ENCODE measurements around the gene BCOR.

Gene BCOR

DNA sequence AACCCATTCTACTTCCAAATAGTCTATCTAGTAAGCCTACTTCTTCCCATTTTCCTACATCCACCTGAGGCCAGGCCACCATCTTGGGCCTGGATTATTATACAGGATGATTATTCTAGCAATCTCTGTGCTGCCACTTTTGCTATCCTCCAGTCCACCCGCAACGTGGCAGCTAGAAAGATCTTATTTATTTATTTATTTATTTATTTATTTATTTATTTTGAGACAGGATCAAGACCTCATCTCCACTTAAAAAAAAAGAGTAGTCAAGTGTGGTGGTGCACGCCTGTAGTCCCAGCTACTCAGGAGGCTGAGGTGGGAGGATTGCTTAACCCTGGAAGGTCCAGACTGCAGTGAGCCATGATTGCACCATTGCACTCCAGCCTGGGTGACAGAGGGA, 15.2 kb upstream of the BCOR start:
- H3F3A ChIP-seq (ENCODE audit: insufficient read depth): peaks cover 5% of the 10 kb centered on the region; the same call in 1 of the 2 replicates
- no peaks in the 10 kb centered on the region for H3K36me3 ChIP-seq (ENCODE audit: low read length)
- H3K4me3 ChIP-seq (ENCODE audit: insufficient read depth, low read length, poor library complexity, severe bottlenecking): no peak overlapping the region
- H3K4me2 ChIP-seq (ENCODE audit: low read depth, low read length, poor library complexity, severe bottlenecking): no peak overlapping the region
- no peaks in the 10 kb centered on the region for H3K79me2 ChIP-seq (ENCODE audit: insufficient read depth, low read length)
- H3K27ac ChIP-seq (ENCODE audit: low read depth, low read length): no peak overlapping the region
- no peak overlapping the region for H3K9ac ChIP-seq (ENCODE audit: low read length)
- no peaks in the 10 kb centered on the region for H3K9me2 ChIP-seq (replicated peaks; ENCODE audit: insufficient read depth, low read length)
- no peaks in the 10 kb centered on the region for H3K9me3 ChIP-seq (ENCODE audit: insufficient read depth, low read length)
- no peaks in the 10 kb centered on the region for H3K27me3 ChIP-seq (ENCODE audit: low read length)
- H2AFZ ChIP-seq (ENCODE audit: low read depth, low read length, severe bottlenecking): no peak overlapping the region
- TF ChIP-seq EZH2phosphoT487 (conservative IDR thresholded peaks at IDR 0.05; ENCODE audit: low read length): no peak
- TF ChIP-seq, protein P1, sequence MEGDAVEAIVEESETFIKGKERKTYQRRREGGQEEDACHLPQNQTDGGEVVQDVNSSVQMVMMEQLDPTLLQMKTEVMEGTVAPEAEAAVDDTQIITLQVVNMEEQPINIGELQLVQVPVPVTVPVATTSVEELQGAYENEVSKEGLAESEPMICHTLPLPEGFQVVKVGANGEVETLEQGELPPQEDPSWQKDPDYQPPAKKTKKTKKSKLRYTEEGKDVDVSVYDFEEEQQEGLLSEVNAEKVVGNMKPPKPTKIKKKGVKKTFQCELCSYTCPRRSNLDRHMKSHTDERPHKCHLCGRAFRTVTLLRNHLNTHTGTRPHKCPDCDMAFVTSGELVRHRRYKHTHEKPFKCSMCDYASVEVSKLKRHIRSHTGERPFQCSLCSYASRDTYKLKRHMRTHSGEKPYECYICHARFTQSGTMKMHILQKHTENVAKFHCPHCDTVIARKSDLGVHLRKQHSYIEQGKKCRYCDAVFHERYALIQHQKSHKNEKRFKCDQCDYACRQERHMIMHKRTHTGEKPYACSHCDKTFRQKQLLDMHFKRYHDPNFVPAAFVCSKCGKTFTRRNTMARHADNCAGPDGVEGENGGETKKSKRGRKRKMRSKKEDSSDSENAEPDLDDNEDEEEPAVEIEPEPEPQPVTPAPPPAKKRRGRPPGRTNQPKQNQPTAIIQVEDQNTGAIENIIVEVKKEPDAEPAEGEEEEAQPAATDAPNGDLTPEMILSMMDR (IDR thresholded peaks at IDR 0.05; ENCODE audit: insufficient read depth, low read length, poor library complexity, severe bottlenecking): no peak
- no peaks in the 10 kb centered on the region for H4K20me1 ChIP-seq (ENCODE audit: low read depth, low read length)

DNA sequence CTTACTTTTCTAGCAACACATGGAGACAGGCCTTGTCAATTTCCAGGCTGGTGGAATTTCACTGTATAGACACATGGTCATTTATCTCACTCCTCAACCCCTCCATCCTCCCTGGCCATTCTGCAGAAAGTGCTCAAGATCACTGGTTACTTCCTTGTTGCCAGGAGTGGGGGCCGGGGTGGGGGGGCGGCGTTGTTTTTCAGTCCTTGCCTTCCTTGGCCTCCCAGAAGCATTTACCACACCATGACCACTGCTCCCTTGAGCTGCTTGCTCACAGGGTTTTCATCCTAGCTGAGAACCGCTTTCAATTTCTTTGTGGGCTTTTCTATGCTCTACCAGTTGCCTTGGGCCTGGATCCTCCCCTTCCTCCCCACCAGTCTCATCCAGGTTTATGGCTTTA, 14.1 kb upstream of the BCOR start:
- Histone ChIP-seq H3K4me3 (ENCODE audit: insufficient read depth, low read length, poor library complexity, severe bottlenecking) (no peak overlapping the region), H3K4me2 (ENCODE audit: low read depth, low read length, poor library complexity, severe bottlenecking) (no peak overlapping the region), H3K9me3 (ENCODE audit: insufficient read depth, low read length) (no peaks in the 10 kb centered on the region), H3K79me2 (ENCODE audit: insufficient read depth, low read length) (no peaks in the 10 kb centered on the region), H3F3A (ENCODE audit: insufficient read depth) (peaks cover 5% of the 10 kb centered on the region; the same call in 1 of the 2 replicates), H3K9ac (ENCODE audit: low read length) (no peak overlapping the region), H3K9me2 (replicated peaks; ENCODE audit: insufficient read depth, low read length) (no peaks in the 10 kb centered on the region), H3K27me3 (ENCODE audit: low read length) (no peaks in the 10 kb centered on the region), H3K27ac (ENCODE audit: low read depth, low read length) (no peak overlapping the region), H3K36me3 (ENCODE audit: low read length) (no peaks in the 10 kb centered on the region), H2AFZ (ENCODE audit: low read depth, low read length, severe bottlenecking) (no peak overlapping the region), H4K20me1 (ENCODE audit: low read depth, low read length) (no peaks in the 10 kb centered on the region)
- TF ChIP-seq EZH2phosphoT487 (conservative IDR thresholded peaks at IDR 0.05; ENCODE audit: low read length): no peak
- TF ChIP-seq, protein P1 (IDR thresholded peaks at IDR 0.05; ENCODE audit: insufficient read depth, low read length, poor library complexity, severe bottlenecking): no peak

DNA sequence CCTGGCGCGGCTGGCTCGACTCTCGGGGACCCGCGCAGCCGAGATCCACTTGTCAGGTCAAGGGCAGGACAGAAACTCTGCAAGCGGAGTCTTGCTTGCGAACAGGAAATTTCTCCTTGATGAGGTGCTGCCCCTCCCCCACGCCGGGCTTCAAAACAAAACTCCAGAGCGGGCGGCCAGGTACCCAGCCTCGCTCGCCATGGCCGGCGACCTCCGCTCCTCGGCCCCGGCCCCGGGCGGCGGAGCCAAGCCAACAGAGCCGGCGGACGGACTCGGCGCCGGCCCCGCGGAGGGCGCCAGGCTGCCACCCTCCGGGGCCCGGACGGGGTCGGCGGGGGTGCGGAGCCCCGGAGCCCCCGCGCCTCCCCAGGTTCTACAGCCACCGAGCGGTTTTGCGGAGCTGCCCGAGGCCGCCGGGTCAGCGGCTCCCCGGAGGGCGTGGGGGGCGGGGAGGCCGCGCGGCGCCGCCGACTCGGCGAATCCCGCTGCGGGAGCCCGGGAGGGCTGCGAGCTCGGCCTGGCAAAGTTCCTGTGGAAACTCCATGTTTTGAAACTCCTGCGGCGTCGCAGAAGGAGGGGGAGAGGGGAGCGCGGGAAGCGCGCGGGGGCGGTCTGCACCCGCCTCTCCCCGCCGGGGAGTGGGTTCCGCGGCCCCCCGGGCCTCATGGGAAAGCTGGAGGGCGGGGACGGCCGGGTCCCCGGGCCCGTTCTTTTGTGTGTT, 11.7 kb upstream of the BCOR start:
- peak overlapping the region; percentile 32 for H3K9ac ChIP-seq (ENCODE audit: low read length)
- H3K27ac ChIP-seq (ENCODE audit: low read depth, low read length): no peak overlapping the region
- no peaks in the 10 kb centered on the region for H3K9me3 ChIP-seq (ENCODE audit: insufficient read depth, low read length)
- no peaks in the 10 kb centered on the region for H3K79me2 ChIP-seq (ENCODE audit: insufficient read depth, low read length)
- H3K4me3 ChIP-seq (ENCODE audit: insufficient read depth, low read length, poor library complexity, severe bottlenecking): peak overlapping the region; percentile 34
- H3K27me3 ChIP-seq (ENCODE audit: low read length): no peaks in the 10 kb centered on the region
- TF ChIP-seq, protein P1 (IDR thresholded peaks at IDR 0.05; ENCODE audit: insufficient read depth, low read length, poor library complexity, severe bottlenecking): no peak
- no peak for TF ChIP-seq EZH2phosphoT487 (conservative IDR thresholded peaks at IDR 0.05; ENCODE audit: low read length)
- peaks cover 5% of the 10 kb centered on the region; the same call in 1 of the 2 replicates for H3F3A ChIP-seq (ENCODE audit: insufficient read depth)
- no peaks in the 10 kb centered on the region for H4K20me1 ChIP-seq (ENCODE audit: low read depth, low read length)
- no peak overlapping the region for H2AFZ ChIP-seq (ENCODE audit: low read depth, low read length, severe bottlenecking)
- peak overlapping the region; percentile 55 for H3K4me2 ChIP-seq (ENCODE audit: low read depth, low read length, poor library complexity, severe bottlenecking)
- no peaks in the 10 kb centered on the region for H3K36me3 ChIP-seq (ENCODE audit: low read length)
- no peaks in the 10 kb centered on the region for H3K9me2 ChIP-seq (replicated peaks; ENCODE audit: insufficient read depth, low read length)
